CD4-positive, alpha-beta T cell treated with Interleukin-10 for 1 hour (primary cell): Measurements from ENCODE around the gene PHTF1.

Experiments used
- DNase-seq: peaks from one replicate; pipeline ENCODE4 v3.0.0-alpha.2; 2020

The PHTF1 gene

GRCh38 chr1:113714606-113715269, 44.5 kb downstream of the PHTF1 start:
- no peak for DNase-seq

- DNase-seq: no peak
Observed at GRCh38 chr1:113701429-113701828, 57.9 kb downstream of the PHTF1 start.

DNA sequence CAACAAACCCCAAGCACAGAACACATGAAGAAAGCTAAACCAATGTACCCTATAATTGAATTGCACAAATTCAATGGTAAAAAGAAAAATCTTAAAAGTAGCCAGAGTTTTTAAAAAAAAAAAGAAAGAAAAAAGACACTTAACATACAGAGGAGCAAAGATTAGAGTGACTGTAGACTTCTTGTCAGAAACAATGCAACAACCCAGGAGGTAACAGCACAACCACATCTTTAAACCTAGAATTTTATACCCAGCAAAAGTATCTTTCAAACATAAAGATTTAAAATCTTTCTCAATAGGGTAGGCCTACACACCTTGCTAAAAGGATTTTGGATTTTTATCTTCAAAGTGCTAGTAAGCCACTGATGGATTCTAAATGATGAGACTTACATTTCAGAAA, 64.4 kb downstream of the PHTF1 start:
- no peak for DNase-seq

GRCh38 chr1:113692824-113693431, 66.4 kb downstream of the PHTF1 start:
- no peak for DNase-seq

DNA sequence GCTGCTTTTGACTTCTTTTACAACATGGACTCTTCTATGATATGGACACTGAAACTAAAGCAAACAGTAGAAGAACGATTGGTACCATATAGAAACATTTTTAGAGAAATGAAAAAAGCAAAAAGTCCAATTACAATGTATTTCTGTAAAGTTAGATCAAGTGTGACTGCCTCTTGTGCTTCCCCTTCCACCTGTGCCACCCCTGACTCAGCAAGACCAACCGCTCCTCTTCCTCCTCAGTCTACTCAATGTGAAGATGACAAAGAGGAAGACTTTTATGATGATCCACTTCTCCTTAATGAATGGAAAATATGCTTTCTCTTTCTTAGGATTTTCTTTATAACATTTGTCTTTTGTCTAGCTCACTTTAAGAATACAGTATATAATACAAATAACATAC, 66.9 kb downstream of the PHTF1 start:
- DNase-seq: no peak

DNA sequence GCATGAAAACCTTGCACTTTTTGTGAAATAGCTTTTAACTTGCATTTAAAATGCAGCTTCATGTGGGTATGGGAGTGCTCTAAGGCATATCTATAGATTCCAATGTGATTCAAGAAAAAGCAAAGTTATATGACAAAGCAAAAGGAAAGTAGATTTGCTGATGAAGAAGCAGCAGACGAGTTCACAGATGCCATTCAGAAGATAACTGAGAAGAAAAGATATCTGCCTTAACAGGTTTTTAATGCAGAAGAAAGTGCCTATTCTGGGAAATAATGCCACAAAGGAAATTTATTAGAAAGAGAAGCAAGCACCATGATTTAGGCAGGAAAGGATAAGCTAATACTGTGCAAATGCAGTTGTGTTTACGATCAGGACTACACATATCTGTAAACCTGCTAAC, 68.1 kb downstream of the PHTF1 start:
- no peak for DNase-seq

DNA sequence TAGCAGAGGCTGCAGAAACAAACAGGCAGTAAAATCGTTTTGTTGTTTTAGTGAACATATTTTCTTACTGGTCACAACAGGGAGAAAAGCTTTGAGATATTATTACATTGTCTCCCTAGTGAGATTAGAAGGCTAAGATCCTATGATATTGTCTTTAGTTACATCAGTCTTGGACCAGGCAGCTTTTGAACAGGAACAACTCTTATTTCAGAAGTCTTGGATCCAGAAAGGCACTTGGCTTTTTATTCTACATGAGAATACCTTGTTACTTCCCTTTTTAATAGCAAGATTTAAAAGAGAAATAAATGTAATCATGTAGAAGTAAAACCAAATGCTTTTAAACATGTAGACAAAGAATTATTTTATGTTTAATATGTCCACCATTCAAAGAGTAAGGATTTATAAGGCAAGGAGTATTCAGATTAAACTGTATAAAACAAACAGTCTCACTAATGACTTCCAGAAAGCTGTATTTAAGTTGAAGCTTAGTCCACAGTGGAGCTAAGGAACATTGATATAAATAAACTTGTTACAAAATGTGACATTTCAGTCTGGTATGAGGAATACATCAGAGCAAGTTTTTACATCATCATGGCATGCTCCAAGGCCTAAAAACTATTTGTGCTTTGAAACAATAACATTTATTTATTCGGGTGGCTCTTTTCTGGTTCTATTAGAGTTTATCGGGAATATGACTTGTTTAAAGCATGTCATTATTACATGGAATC, 72.2 kb downstream of the PHTF1 start:
- DNase-seq: no peak

- DNase-seq: no peak
Observed at GRCh38 chr1:113684153-113684541, 75.1 kb downstream of the PHTF1 start.

GRCh38 chr1:113683384-113684152, 75.7 kb downstream of the PHTF1 start:
- no peak for DNase-seq

DNA sequence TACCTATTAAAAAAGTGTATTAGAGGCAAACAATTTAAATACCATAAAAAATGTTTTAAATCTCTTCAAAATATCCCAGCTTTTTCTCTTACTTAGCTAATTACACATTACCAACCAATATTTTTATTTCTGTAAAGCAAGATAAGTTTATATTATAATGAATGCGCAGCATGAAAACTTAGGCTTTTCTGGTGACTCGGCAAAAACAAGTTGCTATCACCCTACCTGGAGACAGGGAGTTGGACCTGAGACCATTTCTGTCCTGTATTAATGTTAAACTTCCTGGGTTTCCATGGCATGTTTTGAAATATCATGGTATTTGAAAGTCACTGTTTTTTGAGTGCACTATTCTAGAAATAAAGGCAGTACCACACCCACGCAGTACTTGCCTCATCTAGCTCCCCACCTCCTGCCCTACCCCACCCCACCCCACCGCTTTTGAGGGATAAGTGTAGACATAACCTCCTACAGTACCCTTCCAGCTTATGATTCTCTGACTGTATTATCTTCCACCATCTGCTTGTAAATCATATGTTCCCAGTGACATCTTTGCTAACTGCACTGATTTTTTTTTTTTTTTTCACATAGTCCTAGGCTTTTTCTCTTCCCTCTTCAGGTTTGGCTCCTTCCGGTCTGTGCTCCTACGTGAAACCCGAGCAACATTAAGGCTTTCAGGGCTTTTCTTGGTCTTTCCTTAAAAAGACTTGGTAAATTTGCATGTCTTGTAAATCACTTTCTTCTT, 77.5 kb downstream of the PHTF1 start:
- no peak for DNase-seq

DNA sequence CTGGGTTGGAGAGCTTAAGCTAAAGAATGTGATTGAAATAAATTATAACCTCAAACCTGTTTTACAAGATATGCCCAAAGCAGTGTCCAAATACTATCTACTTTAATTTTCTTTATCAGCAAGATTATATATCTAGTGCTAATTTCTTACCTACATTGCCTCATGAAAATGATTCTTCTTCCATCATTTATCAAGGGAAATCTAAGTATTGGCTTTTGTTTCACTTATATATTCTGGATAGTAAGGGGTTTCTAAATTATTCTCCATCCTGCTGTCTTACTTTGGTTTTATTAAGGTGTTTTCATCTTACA, 81.2 kb downstream of the PHTF1 start:
- no peak for DNase-seq

GRCh38 chr1:113677250-113678158, 81.8 kb downstream of the PHTF1 start:
- peak; percentile 51 for DNase-seq

GRCh38 chr1:113676524-113676923, 82.8 kb downstream of the PHTF1 start:
- DNase-seq: no peak

DNA sequence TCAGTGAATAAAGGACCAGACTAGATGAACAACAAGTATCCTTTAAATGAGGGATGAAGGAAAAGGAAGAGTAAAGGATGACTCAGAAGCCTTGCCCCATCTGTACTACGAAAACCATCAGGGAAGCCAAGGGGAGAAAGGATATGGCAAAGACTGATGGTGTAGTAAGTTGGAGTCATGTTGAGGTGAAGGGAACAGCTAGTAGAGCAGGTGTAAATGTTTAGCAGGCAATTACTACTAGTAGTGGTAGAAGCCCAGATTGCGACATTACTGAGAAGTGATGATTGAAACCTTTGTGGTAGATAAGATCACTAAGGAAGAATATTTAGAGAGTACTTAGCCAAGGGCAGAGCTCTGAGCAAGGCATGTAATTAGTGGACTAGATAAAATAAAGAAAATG, 84.0 kb downstream of the PHTF1 start:
- DNase-seq: no peak

DNA sequence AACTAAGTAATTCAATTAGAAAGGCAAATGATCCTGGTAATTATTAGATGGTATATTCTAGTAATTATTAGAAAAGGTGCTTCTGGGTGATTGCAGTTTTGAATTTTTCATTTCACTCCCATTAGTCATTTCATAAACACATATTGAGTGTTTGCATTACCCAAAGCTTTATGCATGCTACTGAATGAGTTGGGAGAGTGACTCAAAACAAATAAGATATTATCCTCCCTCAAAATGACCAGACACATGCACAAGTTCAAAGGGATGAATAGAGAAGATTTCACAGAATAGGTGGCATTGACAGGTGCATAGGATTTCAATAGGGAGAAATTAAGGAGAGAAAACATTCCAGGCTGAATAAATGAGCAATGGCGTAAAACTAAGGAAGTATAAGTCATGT, 84.7 kb downstream of the PHTF1 start:
- no peak for DNase-seq

GRCh38 chr1:113672491-113672890, 86.8 kb downstream of the PHTF1 start:
- DNase-seq: no peak

GRCh38 chr1:113670650-113671049, 88.6 kb downstream of the PHTF1 start:
- DNase-seq: no peak

GRCh38 chr1:113669988-113670387, 89.3 kb downstream of the PHTF1 start:
- no peak for DNase-seq

- no peak for DNase-seq
Observed at GRCh38 chr1:113666126-113666525, 93.2 kb downstream of the PHTF1 start.

DNA sequence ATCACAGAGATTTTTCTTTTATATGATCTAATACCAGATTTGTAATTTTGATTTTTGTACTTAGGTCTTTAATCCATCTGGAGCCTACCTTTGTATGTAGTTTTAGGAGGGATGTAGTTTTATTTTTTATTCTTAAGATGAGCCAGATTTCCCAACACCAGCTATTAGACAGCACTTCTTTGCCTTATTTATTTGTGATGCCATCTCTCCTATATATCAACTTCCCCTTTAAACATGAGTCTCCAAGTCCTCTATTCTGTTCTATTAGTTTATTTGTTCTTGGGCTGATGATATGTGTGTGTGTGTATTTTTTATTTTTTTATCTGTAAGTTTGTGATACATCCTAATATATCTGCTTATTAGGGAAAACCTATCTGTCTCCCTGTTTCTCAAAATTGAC, 94.2 kb downstream of the PHTF1 start:
- no peak for DNase-seq

GRCh38 chr1:113663165-113663951, 95.9 kb downstream of the PHTF1 start:
- no peak for DNase-seq
